ENCODE data around the gene APCDD1L.
A peak's percentile ranks its signal among the peaks of the same experiment; 100 is the strongest.

The APCDD1L gene

DNA sequence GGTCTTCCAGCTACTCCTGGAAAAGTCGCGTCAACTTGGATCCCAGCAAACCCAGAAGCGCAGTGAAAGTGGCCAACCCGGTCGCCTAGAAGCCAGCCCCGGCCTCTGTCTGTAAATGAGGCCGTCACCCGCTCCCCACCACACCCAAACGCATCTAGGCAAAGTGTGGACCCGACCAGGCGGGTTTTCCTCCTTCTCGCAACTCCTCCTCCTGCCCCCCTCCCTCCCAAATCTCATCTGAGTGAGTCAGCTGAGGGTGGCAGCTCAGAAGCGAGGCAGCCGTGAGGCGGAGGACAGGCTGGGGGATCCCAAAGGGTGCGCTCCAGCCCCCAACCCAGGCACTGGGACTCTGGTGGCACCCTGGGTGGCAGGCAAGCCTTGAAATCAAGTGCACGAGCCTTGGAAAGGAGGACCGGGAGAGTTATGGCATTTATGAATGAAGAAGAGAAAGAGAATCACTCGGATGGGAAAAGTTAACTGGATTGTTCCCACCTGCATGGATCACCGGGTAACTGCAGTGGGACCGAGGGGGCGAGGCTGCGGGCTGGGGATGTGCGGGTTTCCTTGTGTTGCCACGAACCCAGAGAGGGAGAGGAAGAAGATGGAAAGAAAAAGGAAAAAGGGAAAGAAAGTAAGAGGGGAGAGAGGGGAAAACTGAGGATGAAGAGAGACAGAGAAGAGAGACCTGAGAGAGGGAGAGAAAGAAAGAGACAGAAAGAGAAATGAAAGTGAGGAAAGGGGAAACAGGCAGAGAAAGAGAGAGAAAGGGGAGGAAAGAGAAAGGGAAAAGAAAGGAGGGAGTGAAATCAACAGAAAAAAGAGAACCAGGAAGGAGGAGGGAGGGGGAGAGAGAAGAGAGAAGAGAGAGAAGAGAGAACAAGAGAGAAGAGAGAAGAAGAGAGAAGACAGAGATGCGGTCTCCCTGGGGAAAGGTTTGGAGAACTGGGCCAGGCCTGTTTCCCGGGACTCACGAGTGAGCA, at the start of gene APCDD1L:
Gene APCDD1L (minus strand): TSS at position 167 of the 980 bp plus-strand sequence. CDS start 692 bp downstream, outside the sequence.
- DNase-seq: peak; percentile 74

- no peak for DNase-seq
Measured at GRCh38 chr20:58559368-58559729, 44.1 kb upstream of the APCDD1L start.

GRCh38 chr20:58558486-58559367, 43.5 kb upstream of the APCDD1L start:
- no peak for DNase-seq

DNA sequence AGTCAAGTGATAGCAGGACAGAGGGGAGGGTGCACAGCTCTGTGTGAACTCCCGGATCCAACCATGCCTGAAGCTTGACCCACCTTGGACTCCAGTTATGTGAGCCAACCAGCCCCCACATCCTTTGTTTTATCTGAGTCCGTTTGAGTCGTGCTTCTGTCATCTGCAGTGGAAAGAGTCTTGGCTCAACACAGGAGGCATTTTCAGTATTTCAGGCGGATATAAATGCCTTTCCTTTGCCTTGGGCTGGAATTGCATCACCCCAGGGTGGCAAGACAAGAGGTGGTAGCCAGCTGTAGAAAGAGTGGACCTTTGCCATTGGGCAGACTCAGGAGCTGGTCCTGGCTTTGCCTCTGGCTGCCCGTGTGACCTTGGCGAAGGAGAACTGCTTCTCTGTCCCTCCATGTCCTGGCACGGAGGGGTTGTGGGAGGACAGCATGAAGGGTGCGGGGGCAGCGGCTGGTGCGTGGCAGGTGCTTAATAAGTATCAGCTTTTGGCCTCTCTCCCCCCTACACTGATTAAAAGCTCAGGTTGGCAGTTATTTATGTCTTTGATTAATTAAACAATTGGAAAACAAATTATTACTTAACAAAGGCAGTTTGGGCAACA, 42.6 kb upstream of the APCDD1L start:
- peak; percentile 64 for DNase-seq

DNA sequence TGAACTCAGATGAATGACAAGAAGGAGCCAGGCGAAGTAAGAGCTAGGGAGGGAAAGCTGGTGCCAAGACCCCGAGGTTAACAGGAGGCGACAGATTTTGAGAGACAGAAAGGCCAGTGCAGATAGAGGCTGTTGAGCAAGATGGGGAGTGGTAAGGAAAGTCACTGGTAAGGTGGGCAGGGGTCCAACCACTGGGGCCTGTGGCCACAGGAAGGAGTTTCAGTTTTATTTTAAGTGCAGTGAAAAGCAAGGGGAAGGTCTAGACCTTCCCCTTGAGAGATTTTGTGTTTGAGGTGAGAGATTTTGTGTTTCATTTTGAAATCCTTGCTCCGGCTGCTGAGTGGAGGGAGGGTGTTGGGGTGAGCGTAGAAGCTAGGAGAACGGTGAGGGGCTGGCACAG, 41.8 kb upstream of the APCDD1L start:
- DNase-seq: no peak

DNA sequence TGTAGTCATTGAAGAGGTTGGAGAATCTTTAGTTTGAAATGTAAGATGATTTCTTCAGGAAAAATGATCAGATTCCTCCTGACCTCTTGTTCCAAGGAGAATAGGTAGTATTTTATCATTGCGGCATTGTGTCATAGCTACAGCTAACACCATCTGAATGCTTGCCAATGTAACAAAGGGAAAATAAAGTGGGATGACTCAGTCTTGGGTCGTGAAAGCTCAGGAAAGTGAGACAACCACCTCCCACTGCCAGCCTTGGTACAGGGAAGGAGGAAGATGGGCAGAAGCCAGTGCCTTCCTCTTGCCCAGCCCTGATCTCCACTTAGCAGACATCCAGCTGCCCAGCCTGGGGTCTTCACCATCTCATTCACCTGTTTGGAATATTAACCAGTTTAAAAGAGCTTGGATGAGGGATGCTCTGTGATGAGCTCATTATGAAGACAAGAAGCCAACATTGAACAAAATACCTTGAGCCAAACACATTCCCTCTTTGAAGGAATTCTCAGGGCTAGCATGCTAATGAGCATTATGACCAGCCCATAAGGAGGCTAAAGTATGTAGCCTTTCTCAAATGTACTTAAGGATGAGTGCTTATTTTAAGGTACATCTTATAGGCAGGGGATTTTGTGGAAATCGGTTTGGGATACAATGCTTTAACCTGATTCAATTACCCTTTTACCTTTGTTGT, 40.0 kb upstream of the APCDD1L start:
- DNase-seq: peak; percentile 83

- DNase-seq: no peak
Measured at GRCh38 chr20:58554541-58554940, 39.3 kb upstream of the APCDD1L start.

DNA sequence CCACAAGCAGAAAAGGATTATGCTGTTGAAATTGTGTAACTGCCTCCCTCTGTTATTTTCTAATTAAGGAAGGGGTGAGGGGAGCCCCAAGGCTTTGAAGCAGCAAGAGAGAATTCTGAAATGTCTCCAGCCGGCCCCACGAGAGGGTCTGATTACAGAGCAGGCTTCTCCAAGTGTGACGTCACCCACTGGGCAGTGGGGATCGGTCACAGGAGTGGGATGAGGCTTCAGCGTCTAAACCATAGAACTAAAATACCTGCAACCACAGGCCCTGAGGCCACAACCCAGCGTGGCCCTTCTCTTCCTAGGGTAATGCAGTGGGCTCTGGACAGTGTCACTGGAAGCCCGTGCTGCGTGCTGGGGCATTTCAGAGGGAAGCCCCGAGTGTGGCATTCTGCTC, 38.6 kb upstream of the APCDD1L start:
- peak; percentile 78 for DNase-seq

- no peak for DNase-seq
Measured at GRCh38 chr20:58553166-58553696, 38.0 kb upstream of the APCDD1L start.

DNA sequence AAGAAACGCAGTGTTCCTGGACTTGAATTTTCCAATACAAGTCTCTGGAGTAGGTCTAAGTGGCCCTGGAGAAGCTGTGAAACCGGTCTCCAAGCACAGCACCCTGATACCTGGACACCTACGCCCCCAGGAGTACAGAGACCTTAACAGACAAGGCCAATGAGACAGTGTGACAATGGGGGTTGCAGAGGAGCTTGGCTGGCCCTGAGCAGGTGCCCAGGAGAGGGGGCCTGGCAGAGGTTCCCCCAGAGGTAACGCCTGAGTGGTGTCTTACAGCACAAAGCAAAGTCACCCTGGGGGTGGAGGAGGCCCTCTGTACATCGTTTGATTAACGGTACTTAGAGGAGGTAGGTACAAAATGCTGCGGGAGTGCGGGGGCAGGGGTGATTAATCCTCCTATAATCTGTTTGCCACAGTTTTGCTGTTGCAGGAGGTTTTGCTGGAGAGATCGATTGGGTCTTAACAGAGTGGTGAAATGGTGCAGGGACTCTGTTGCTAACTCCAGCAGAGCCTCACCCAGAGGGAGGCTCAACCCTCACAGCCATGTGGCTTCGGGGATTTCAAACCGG, 37.3 kb upstream of the APCDD1L start:
- no peak for DNase-seq

GRCh38 chr20:58551631-58552030, 36.4 kb upstream of the APCDD1L start:
- no peak for DNase-seq

DNA sequence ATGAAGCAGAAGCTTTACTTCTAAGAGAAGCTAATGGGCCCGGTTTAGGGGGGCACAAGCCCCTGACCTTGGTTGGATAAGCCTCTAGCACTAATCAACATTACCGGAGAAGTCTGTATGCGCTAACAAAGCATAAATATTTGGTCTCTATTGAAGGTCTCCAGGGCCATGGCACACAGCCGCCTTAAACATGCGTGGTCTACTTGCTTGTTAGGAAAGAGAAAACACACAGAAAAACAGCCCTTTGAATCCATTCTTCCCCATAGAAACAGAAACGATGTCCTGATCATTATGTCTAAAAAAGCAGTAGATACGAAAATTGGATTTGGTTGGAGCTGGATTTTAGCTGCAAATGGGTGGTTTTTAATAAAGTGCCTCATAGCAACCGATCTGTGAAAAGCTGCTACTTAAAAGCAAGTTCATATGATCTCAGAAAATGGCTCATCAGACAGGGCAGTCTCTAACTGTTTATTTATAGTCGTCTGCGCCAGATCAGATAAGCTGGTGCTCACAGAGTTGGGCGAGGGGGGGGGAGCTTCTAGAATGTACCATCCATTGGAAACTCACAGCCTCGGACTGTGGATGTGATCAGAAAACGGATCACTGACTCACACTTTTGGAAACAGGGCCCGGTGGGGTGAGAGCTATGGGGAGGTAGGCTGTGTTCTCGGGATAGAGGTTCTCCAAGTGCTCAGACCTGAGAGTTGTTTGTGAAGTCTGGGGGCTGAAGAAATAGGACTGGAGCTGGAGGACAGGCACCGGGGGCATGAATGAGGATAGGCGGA, 35.3 kb upstream of the APCDD1L start:
- peak; percentile 78 for DNase-seq

DNA sequence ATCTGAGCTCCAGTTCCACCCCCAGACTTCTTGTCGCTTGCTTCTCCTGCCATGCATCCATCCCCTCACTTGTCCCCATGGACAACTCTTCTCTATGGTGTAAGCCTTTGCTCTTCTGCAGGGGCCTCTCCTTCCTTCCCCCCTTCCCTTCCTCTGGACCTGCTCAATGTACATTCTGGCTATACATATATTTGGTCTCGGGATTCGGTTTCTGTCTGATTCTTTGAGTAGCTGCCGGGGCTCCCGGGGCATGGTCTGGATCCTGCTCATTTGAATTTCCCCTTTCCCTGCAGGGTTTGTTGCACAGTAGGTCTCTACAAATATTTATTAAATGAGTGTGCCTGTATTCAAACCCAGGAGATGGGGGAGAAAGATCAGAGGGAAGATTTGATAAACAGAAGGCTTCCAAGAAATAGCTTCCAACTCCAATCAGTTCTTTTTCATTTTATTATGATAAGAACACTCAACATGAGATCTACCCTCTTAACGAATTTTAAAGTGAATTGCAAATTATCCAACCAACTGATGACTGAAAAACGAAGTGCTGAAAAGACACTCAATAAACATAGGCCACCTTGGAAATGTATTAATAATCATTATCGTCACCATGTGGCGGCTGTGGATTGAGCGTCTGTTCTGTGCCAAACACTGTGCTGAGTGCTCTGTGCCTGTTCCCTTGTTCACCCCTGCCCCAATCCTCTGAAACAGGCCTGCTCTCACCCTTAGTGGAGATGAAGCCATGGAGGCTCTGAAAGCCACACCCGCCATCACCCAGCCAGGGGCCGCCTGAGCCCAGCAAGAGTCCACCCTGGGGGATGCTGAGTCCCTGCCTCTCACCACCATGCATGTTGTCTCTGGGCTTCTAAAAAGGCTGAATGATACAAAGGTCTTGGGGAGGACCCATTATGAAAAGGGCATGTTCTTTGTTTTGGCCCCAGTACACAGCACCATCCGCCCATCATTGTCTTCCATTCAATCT, 34.3 kb upstream of the APCDD1L start:
- no peak for DNase-seq

- DNase-seq: peak; percentile 61
Measured at GRCh38 chr20:58547623-58548475, 32.6 kb upstream of the APCDD1L start.

DNA sequence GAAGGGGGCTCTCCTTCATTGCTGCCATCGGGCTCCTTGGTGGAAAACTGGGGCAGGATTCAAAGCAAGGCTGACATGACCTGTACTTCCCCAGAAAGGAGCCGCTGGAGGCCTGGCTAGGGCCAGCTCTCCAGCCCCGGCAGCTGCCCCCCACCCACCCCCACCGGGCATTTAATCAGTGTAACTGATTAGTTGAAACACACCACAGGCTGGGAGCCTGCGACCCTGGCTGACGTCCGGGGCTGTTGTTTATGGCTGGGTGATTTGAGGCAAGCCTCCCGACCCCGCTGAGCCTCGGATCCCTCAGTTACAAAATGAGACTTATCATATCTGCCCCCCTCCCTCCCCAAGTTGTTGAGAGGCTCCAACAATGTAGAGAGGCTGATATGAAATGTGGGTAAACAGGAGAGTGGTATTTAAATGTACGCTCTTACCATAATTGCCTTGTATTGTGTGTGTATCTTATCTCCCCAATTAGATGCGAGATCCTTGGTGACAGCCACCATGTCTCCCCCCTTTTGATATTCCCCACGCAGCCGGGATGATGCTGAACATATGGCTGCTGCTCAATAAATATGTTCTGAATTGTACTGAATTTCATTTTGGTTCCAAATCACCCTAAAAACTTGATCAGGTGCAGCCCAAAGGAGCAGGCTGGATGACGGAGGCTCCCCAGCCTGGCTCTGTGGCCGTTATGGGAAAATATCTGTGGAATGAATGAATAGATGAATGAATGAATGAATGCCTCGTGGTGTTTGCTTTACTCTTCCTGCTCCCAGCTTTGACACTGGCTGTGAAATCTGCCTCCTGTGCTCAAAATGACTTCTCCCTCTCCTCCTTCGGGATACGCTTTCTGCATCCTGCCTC, 31.8 kb upstream of the APCDD1L start:
- DNase-seq: no peak

- DNase-seq: no peak
Measured at GRCh38 chr20:58546416-58546711, 31.2 kb upstream of the APCDD1L start.

GRCh38 chr20:58545565-58546415, 30.6 kb upstream of the APCDD1L start:
- DNase-seq: no peak

Data from fibroblast of skin of right quadriceps (primary cell).